HepG2 (cell line): Measurements from ENCODE around the gene PDLIM7. TPM values are rescaled to one million over a fixed set of nuclear protein-coding genes. Genes with fewer than 3 reads are reported as not detected.

Source experiments
- ASH2L ChIP-seq: fragments of 300-600, 200-600 bp; sonication (generic); IDR thresholded peaks from 2 replicates; pipeline ENCODE4 v1.7.0; 2017; ENCODE audit warnings: low read depth, mild to moderate bottlenecking, moderate library complexity, mixed read lengths, low read length; ENCODE audit not compliant: insufficient read length
- ATF6 ChIP-seq: sonication (generic); formaldehyde crosslinking; conservative IDR thresholded peaks from 2 replicates; pipeline ENCODE4 v1.4.0; 2020; ENCODE audit warnings: missing genetic modification reagents
- EP300 ChIP-seq, 3 experiments: sonication (generic) in 1 of 3; formaldehyde crosslinking in 1 of 3; IDR thresholded peaks; 2 replicates each; pipeline versions ENCODE4 v1.5.1 to v1.6.1; 2011 to 2020; ENCODE audit warnings: low read depth in 2 of 3, low read length in 2 of 3, borderline replicate concordance in 1 of 3, improper control_type of control experiment in 1 of 3, mild to moderate bottlenecking in 1 of 3, missing genetic modification reagents in 1 of 3, moderate library complexity in 1 of 3
- LBX2 ChIP-seq: sonication (generic); formaldehyde crosslinking; IDR thresholded peaks from 2 replicates; pipeline ENCODE4 v1.5.0; 2020; ENCODE audit warnings: missing genetic modification reagents, mild to moderate bottlenecking, borderline replicate concordance
- NCOA5 ChIP-seq: sonication (generic); formaldehyde crosslinking; IDR thresholded peaks from 2 replicates; pipeline ENCODE4 v1.4.0; 2020; ENCODE audit warnings: missing genetic modification reagents
- REPIN1 ChIP-seq: sonication (generic); formaldehyde crosslinking; IDR thresholded peaks from 2 replicates; pipeline ENCODE4 v1.8.0; 2022; ENCODE audit warnings: missing genetic modification reagents, low read depth, mild to moderate bottlenecking, borderline replicate concordance
- STAG1 ChIP-seq: sonication (generic); formaldehyde crosslinking; IDR thresholded peaks from 2 replicates; pipeline ENCODE4 v1.4.0; 2020; ENCODE audit warnings: missing genetic modification reagents
- ZBTB40 ChIP-seq, 2 experiments: fragments of 450-650 bp in 1 of 2; sonication (generic) in 1 of 2; formaldehyde crosslinking in 1 of 2; IDR thresholded peaks; 2 replicates each; pipeline versions ENCODE4 v1.6.1 to v1.8.0; 2016 to 2022; ENCODE audit warnings: antibody characterized with exemption in 1 of 2, mild to moderate bottlenecking in 1 of 2, missing genetic modification reagents in 1 of 2
- ZFY ChIP-seq: sonication (generic); formaldehyde crosslinking; IDR thresholded peaks from 2 replicates; pipeline ENCODE4 v1.4.0; 2020; ENCODE audit warnings: missing genetic modification reagents
- ZNF343 ChIP-seq: sonication (generic); formaldehyde crosslinking; IDR thresholded peaks from 2 replicates; pipeline ENCODE4 v1.4.0; 2020; ENCODE audit warnings: mild to moderate bottlenecking, missing genetic modification reagents
- ZNF512 ChIP-seq: sonication (generic); formaldehyde crosslinking; IDR thresholded peaks from 2 replicates; pipeline ENCODE4 v1.4.0; 2020; ENCODE audit warnings: mild to moderate bottlenecking, missing genetic modification reagents
- ZNF530 ChIP-seq: sonication (generic); formaldehyde crosslinking; IDR thresholded peaks from 2 replicates; pipeline ENCODE4 v1.5.0; 2020; ENCODE audit warnings: low read depth, mild to moderate bottlenecking, missing genetic modification reagents
- ZNF564 ChIP-seq: sonication (generic); formaldehyde crosslinking; IDR thresholded peaks from 2 replicates; pipeline ENCODE4 v1.8.1; 2023; ENCODE audit warnings: mild to moderate bottlenecking, missing genetic modification reagents
- ZNF761 ChIP-seq: sonication (generic); formaldehyde crosslinking; conservative IDR thresholded peaks from 2 replicates; pipeline ENCODE4 v1.4.0; 2020; ENCODE audit warnings: mild to moderate bottlenecking, missing genetic modification reagents
- polyA plus RNA-seq, 8 experiments: library from polyadenylated mRNA; depleted of rRNA in 3 of 8; stranded (reverse) in 7 of 8; unstranded in 1 of 8; fragments of >200 nt; fragmentation: Illumina TruSeq in 4 of 8; extraction: Trizol in 4 of 8; gene quantifications; 2 replicates each; pipeline versions ENCODE4 v1.2.1 to v1.2.3, GENCODE V29; 2011 to 2016; ENCODE audit warnings: low read depth in 4 of 8, missing spikeins in 1 of 8, mixed read lengths in 1 of 8; ENCODE audit not compliant: insufficient read depth in 1 of 8
- total RNA-seq, 5 experiments: library from RNA; depleted of rRNA; stranded (reverse); fragments of >200 nt; fragmentation: Illumina TruSeq; extraction: Trizol; gene quantifications; 2 replicates each; pipeline ENCODE4 v1.2.3, GENCODE V29; 2016; ENCODE audit warnings: low read depth in 1 of 5

Gene PDLIM7
- total and polyA plus RNA-seq, 2 of the 13 experiments (the other 11 are each of a cell fraction or from before 2014, with no cell fraction given): 21.1 to 31.3 TPM

- TF ChIP-seq REPIN1 (no peak; the same call in 1 of the 2 replicates), ZFY (peak; percentile 62), ZNF343 (CRISPR knock-in tag) (no peak), ZNF512 (no peak), STAG1 (CRISPR knock-in tag) (peak; percentile 92), ASH2L (peak; percentile 41), ATF6 (CRISPR knock-in tag) (no peak), LBX2 (no peak), EP300 (IDR thresholded peaks at IDR 0.05; ENCODE audit: low read depth in 2 of 2, low read length in 2 of 2) (no peak), EP300 (CRISPR knock-in tag; IDR thresholded peaks at IDR 0.05; ENCODE audit: borderline replicate concordance) (no peak), ZNF530 (CRISPR knock-in tag) (no peak), ZBTB40 (IDR thresholded peaks at IDR 0.05) (no peak), ZBTB40 (CRISPR knock-in tag; IDR thresholded peaks at IDR 0.05) (0 out of 2 replicates have a peak, but pooled peaks have one; percentile 29), NCOA5 (CRISPR knock-in tag) (no peak), ZNF761 (CRISPR knock-in tag) (no peak), ZNF564 (CRISPR knock-in tag) (no peak)
Measured at GRCh38 chr5:177500685-177501522, 3.5 kb upstream of the PDLIM7 start (continued).
